HG02884 (cell line): ENCODE measurements around the gene NYAP1.
"Not testable (repeated sequence)": the region's sequence is repeated elsewhere in the genome, so short reads cannot be mapped to it uniquely, and the experiment has no call there.

Experiments
- ATAC-seq: cut with Tn5 transposase; IDR thresholded peaks from one replicate; pipeline ENCODE4 v1.9.1; 2021; ENCODE audit warnings: mild to moderate bottlenecking, moderate library complexity; ENCODE audit not compliant: unreplicated experiment

NYAP1 gene

GRCh38 chr7:100509231-100509630 lies 25.5 kb downstream of the NYAP1 start:
- ATAC-seq, result no peak

DNA sequence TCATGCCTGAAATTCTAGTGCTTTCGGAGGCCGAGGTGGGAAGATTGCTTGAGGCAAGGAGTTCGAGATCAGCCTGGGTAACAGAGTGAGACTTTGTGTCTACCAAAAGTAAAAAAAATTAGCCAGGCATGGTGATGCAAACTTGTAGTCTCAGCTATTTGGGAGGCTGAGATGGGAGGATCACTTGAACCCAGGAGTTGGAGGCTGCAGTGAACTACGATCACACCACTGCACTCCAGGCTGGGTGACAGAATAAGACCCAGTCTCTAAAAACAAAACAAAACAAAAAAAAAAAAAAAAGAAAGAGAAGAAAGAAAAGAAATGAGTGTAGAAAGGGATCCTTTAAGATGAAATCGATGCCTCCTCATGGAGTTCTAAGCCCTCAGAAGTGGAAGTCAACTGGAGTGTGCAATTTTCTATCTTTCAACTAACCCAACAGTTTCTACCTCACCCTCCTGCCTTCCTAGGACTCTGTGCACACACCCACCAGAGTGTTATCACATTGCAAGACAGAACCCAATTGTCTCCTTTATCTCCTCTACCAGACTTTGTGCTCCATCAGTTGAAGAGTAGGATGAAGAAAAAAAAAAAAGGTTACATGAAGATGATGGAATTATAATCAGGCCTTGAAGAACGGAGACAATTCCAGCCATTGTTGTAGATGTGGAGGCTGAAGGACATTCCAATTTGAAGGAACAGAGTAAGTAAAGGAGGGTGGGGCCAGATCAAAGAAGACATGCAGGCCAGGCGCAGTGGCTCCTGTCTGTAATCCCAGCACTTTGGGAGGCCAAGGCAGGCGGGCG lies 26.9 kb downstream of the NYAP1 start:
- no peak for ATAC-seq

DNA sequence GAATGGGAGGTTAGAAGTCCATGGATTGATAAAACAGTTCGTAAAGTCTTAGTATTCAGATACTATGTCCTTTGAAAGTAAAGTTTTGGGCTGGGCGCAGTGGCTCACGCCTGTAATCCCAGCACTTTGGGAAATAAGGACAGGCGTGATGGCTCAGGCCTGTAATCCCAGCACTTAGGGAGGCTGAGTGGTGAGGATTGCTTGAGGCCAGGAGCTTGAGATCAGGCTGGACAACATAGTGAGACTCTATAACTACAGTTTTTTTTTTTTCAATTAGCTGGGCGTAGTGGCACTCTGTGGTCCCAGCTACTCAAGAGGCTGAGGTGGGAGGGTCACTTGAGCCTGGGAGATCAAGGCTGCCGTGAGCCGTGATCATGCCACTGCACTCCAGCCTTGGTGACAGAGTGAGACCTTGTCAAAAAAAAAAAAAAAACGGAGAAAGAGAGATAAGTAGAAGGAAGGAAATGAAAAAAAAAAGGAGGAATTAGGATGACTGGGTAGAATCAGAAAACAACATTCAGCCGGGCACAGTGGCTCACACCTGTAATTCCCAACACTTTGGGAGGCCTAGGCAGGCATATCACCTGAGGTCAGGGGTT lies 29.6 kb downstream of the NYAP1 start:
- no peak for ATAC-seq

- no peak for ATAC-seq
Measured at GRCh38 chr7:100515072-100515532, 31.4 kb downstream of the NYAP1 start.

GRCh38 chr7:100516135-100516812 lies 32.5 kb downstream of the NYAP1 start:
- no peak for ATAC-seq

- no peak for ATAC-seq
Measured at GRCh38 chr7:100517305-100517704, 33.6 kb downstream of the NYAP1 start.

GRCh38 chr7:100519580-100519979 lies 35.9 kb downstream of the NYAP1 start:
- ATAC-seq, result no peak

GRCh38 chr7:100520138-100520537 lies 36.4 kb downstream of the NYAP1 start:
- ATAC-seq, result no peak

DNA sequence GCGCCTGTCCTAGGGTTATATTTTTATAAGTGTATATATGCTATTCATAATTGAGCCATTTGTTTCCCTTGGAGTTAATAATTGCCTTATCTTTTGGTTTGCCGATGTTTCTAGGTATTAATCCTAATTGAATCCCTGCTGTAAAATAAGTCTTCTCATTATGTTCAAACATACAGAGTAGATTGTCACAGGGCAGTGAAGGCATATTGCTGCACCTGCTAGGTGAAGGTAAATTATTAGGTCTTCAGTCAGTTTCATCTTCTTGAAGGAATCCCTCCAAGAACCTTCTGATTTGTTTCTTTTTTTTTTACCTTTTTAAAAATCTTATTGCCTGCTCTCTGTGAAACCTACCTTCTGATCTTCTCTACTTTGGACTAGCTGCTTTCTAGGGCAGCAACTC lies 37.3 kb downstream of the NYAP1 start:
- ATAC-seq, result no peak

- not testable (repeated sequence) for ATAC-seq
Measured at GRCh38 chr7:100521909-100522593, 38.3 kb downstream of the NYAP1 start.

DNA sequence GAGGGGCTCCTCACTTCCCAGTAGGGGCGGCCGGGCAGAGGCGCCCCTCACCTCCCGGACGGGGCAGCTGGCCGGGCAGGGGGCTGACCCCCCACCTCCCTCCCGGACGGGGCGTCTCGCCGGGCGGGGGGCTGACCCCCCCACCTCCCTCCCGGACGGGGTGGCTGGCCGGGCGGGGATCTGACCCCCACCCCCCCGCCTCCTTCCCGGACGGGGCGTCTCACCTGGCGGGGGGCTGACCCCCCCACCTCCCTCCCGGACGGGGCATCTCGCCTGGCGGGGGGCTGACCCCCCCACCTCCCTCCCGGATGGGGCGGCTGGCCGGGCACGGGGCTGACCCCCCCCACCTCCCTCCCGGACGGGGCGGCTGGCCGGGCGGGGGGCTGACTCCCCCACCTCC lies 39.5 kb downstream of the NYAP1 start:
- ATAC-seq, result not testable (repeated sequence)

DNA sequence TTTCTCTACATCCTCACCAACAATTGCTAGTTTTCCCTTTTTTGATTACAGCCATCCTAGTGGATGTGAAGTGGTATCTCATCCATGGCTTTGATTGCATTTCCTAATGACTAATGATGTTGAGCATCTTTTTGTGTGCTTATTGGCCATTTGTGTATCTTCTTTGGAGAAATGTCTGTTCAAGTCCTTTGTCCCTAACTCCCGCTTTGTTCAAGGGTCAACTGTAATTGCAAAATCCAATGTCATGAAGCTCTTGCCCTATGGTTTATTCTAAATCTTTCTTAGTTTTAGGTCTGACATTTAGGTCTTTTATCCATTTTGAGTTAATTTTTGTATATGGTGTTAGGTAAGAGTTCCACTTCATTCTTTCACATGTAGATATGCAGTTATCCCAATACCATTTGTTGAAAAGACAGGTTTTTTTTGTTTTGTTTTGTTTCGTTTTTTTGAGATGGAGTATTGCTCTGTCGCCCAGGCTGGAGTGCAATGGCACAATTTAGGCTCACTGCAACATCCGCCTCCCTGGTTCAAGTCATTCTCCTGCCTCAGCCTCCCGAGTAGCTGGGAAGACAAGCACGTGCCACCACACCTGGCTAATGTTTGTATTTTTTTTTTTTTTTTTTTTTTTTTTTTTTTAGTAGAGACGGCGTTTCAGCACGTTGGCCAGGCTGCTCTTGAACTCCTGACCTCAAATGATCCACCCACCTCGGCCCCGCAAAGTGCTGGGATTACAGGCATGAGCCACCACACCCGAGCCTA lies 44.6 kb downstream of the NYAP1 start:
- not testable (repeated sequence) for ATAC-seq

DNA sequence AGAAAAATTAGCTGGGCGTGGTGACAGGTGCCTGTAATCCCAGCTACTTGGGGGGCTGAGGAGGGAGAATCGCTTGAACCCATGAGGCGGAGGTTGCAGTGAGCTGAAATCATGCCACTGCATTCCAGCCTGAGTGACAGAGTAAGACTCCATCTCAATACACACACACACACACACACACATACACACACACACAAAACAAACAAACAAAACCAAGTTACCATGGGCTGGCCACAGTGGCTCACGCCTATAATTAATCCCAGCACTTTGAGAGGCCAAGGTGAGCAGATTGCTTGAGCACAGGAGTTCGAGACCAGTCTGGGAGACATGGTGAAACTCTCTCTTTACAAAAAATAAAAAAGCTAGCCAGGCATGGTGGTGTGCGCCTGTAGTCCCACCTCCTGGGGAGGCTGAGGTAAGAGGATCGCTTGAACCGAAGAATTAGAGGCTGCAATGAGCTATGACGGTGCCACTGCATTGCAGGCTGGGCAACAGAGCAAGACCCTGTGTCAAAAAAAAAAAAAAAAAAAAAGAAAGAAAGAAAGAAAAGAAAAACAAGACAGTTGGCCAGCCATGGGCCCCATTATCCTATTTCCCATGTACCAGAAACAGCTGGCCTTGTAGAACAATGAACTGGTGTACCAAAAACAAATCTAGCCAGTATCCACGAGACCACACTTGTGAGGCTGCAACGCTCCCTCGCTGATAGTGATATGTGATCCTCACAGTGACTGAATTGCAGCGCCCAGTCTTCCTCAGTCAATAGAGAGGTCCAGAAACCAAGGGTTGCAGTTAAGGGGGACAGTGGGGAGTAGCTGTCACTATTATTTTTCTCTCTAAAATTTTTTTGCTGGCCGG lies 48.7 kb downstream of the NYAP1 start:
- no peak for ATAC-seq

- ATAC-seq, result not testable (repeated sequence)
Measured at GRCh38 chr7:100535982-100536381, 52.3 kb downstream of the NYAP1 start.

- ATAC-seq, result not testable (repeated sequence)
Measured at GRCh38 chr7:100536695-100537094, 53.0 kb downstream of the NYAP1 start.

DNA sequence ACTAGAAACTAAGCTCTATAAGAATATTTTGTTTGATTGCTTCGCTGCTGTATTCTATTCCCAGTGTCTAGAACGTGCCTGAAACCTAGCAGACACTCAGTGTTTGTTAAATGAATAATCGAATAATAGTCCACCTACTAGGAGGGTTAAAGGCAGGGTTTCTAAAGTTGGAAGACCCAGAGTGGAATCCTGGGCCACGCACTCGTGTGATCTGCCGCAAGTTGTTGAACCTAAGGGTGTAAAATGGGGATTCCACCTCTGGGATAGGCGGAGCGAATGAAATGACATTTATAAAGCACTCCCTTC lies 54.6 kb downstream of the NYAP1 start:
- no peak for ATAC-seq

GRCh38 chr7:100538654-100539435 lies 55.1 kb downstream of the NYAP1 start, which contains the start of gene AGFG2:
AGFG2 (plus strand) TSS chr7:100539203; CDS start chr7:100539347, 144 bp downstream.
- ATAC-seq, result peak; percentile 94

- no peak for ATAC-seq
Measured at GRCh38 chr7:100539436-100540006, 55.8 kb downstream of the NYAP1 start.
